Stimulated activated memory B cell treated with anti-CD40 and anti-IgM and Interleukin-4, amounts not matched to agents 10 μg/mL and 1 μg/mL and 100 μg/mL, for 72 hours (primary cell): ENCODE measurements around the gene NNMT.

ENCODE experiments used
- ATAC-seq: fragments of 150-1000 bp; cut with Tn5 transposase; 2 replicates; pipeline ENCODE4 v1.10.0; 2021
- H3K27ac Mint-ChIP-seq: one replicate; pipeline ENCODE4 v1.8.0; 2022; ENCODE audit warnings: mild to moderate bottlenecking, mixed read lengths
- H3K27me3 Mint-ChIP-seq: one replicate; pipeline ENCODE4 v1.8.0; 2022; ENCODE audit warnings: mixed read lengths
- H3K36me3 Mint-ChIP-seq: one replicate; pipeline ENCODE4 v1.8.0; 2022; ENCODE audit warnings: mixed read lengths
- H3K4me1 Mint-ChIP-seq: one replicate; pipeline ENCODE4 v1.8.0; 2022; ENCODE audit warnings: mixed read lengths
- H3K4me3 Mint-ChIP-seq: one replicate; pipeline ENCODE4 v1.8.0; 2022; ENCODE audit warnings: mild to moderate bottlenecking, moderate library complexity, mixed read lengths
- H3K9me3 Mint-ChIP-seq: one replicate; pipeline ENCODE4 v1.8.0; 2022; ENCODE audit warnings: mixed read lengths

NNMT gene

GRCh38 chr11:114287154-114287553 lies 9.0 kb upstream of the NNMT start:
- H3K4me3 Mint-ChIP-seq, result no peak overlapping the region
- no peaks in the 10 kb centered on the region for H3K4me1 Mint-ChIP-seq
- H3K27ac Mint-ChIP-seq, result no peak overlapping the region
- H3K9me3 Mint-ChIP-seq, result no peaks in the 10 kb centered on the region
- no peaks in the 10 kb centered on the region for H3K36me3 Mint-ChIP-seq
- H3K27me3 Mint-ChIP-seq, result no peaks in the 10 kb centered on the region
- ATAC-seq, result no peak

DNA sequence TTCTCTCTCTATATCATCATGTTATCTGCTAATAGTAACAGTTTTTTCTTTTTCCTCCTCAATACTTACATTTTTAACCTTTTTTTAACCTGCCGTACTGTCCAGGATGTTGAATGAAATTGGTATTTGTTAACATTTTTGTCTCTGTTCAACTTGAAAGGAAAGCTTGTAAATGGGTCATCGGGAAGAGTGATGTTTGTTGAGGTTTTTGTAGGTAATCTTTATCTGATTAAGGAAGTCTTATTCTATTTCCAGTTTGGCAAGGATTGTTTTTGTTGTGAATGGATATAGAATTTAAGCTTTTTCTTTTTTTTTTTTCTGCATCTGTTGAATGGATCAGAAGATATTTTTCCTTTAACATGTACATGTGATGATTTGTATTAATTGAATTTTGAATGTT lies 8.1 kb upstream of the NNMT start:
- no peak for ATAC-seq
- H3K9me3 Mint-ChIP-seq, result no peaks in the 10 kb centered on the region
- H3K27me3 Mint-ChIP-seq, result no peaks in the 10 kb centered on the region
- no peak overlapping the region for H3K27ac Mint-ChIP-seq
- H3K4me1 Mint-ChIP-seq, result no peaks in the 10 kb centered on the region
- H3K4me3 Mint-ChIP-seq, result no peak overlapping the region
- H3K36me3 Mint-ChIP-seq, result no peaks in the 10 kb centered on the region

DNA sequence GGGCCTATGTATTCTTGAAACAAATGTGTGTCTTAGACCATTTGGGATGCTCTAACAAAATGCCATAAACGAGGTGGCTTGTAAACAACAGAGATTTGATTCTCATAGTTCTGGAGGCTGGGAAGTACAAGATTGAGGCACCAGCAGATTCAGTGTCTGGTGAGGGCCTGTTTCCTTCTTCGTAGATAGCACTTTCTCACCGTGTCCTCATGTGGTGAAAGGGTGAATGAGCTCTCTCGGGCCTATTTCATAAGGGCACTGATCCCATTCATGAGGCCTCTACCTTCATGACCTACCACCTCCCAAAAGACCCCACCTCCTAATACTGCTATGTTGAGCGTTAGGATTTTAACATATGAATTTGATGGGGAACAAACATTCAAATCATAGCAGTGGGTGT lies 6.4 kb upstream of the NNMT start:
- H3K4me3 Mint-ChIP-seq, result no peak overlapping the region
- H3K36me3 Mint-ChIP-seq, result no peaks in the 10 kb centered on the region
- H3K9me3 Mint-ChIP-seq, result peaks cover 3% of the 10 kb centered on the region
- H3K27ac Mint-ChIP-seq, result no peak overlapping the region
- ATAC-seq, result no peak
- H3K4me1 Mint-ChIP-seq, result no peaks in the 10 kb centered on the region
- H3K27me3 Mint-ChIP-seq, result peaks cover 9% of the 10 kb centered on the region

GRCh38 chr11:114290503-114291235 lies 5.5 kb upstream of the NNMT start:
- ATAC-seq, result no peak
- peaks cover 3% of the 10 kb centered on the region for H3K9me3 Mint-ChIP-seq
- H3K4me1 Mint-ChIP-seq, result no peaks in the 10 kb centered on the region
- no peak overlapping the region for H3K27ac Mint-ChIP-seq
- peaks cover 11% of the 10 kb centered on the region for H3K27me3 Mint-ChIP-seq
- H3K4me3 Mint-ChIP-seq, result no peak overlapping the region
- no peaks in the 10 kb centered on the region for H3K36me3 Mint-ChIP-seq

DNA sequence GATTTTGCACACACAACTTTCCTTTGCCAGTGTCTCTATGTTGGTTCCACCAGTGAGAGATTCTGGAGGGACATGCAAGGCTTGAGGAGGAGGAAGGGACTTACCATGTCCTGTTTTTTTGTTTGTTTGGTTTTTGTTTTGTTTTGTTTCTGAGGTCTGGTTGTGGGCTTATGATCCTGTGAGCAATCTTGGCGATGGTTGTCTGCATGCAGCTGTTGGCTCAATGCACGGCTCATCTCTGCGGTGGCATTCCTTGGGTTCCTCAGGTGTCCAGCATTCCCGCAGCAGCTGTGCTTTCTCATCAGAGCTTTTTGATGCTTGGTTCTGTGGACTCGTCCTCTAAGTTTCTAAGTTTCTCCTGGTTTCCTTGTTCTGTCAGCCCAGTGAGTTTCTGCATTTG lies 4.8 kb upstream of the NNMT start:
- H3K27me3 Mint-ChIP-seq, result peaks cover 18% of the 10 kb centered on the region
- H3K4me3 Mint-ChIP-seq, result no peak overlapping the region
- H3K4me1 Mint-ChIP-seq, result no peaks in the 10 kb centered on the region
- no peak overlapping the region for H3K27ac Mint-ChIP-seq
- peaks cover 3% of the 10 kb centered on the region for H3K9me3 Mint-ChIP-seq
- H3K36me3 Mint-ChIP-seq, result no peaks in the 10 kb centered on the region
- ATAC-seq, result no peak

DNA sequence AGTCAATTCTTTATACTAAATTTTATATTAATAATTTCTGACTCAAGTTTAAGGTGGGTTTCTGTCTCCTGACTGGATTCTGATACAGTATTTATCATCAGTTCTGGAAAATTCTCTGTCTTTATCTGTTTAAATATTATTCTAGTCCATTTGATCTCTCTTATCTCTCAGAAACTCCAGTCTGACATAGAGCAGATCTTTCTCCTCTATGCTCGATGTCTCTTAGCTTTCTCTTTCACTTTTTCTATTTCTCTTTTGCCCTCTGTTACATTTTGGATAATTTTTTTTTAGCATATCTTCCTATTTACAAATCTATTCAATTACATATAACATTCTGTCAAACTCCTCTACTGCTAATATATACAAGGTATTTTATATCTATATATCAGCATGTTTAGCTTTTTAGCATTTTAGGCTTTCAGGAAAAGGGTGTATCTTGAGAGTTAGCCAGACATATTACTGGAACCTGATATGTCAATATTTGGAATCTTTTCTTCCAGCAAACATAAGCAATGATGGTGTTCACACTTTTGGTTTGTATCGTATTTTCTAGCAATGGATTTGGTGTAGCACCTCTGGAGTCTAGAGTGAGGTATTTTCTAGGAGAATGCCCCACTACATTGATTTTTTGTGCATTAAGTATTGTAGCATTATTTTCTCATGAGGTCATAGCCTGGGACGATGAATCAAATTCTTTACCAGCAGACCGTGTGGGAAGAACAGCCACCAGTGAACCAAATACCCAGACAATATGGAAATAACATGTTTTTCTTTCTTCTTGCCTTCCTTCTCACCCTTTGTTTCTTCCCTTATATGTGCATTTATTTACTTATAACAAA lies 4.1 kb upstream of the NNMT start:
- peaks cover 19% of the 10 kb centered on the region for H3K27me3 Mint-ChIP-seq
- no peaks in the 10 kb centered on the region for H3K4me1 Mint-ChIP-seq
- H3K9me3 Mint-ChIP-seq, result peaks cover 3% of the 10 kb centered on the region
- ATAC-seq, result no peak
- H3K36me3 Mint-ChIP-seq, result no peaks in the 10 kb centered on the region
- H3K27ac Mint-ChIP-seq, result no peak overlapping the region
- no peak overlapping the region for H3K4me3 Mint-ChIP-seq

GRCh38 chr11:114293201-114293711 lies 2.9 kb upstream of the NNMT start:
- Mint-ChIP-seq H3K36me3 (no peaks in the 10 kb centered on the region), H3K4me1 (no peaks in the 10 kb centered on the region), H3K4me3 (no peak overlapping the region), H3K27ac (no peak overlapping the region), H3K9me3 (peaks cover 3% of the 10 kb centered on the region), H3K27me3 (peaks cover 19% of the 10 kb centered on the region)
- ATAC-seq, result no peak

DNA sequence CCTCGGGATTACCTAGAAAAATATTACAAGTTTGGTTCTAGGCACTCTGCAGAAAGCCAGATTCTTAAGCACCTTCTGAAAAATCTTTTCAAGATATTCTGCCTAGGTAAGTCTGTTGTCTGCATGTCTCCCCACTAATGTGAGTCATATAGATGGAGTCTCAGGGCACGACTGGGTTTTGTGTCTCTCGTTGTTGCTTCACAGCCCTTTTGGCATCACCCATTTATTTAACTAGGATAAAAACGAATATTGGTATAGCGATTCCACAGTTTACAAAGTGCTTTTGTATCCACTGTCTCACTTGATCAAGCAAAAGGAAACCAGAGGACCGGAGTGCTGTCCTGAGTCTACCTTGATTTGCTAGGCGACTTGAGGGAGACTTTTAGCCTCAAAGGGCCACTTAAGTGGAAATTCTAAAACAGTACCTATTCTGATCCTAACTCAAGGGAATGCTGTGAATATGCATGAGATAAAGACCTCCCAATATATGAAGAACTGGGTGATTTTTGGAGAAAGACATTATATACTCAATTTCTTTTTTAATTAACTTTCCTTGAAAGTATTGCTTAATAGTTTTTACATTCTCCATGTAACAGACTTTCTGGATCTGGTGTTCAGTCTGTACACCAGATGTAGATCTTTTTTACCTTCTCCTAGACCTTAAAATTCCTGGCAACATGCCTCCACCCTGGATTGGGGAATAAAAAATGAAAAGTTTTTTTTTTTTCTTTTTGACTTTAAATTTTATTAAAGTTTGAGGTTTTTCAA lies 590 bp downstream of the NNMT start:
- no peaks in the 10 kb centered on the region for H3K4me1 Mint-ChIP-seq
- H3K36me3 Mint-ChIP-seq, result no peaks in the 10 kb centered on the region
- H3K9me3 Mint-ChIP-seq, result peaks cover 14% of the 10 kb centered on the region
- H3K4me3 Mint-ChIP-seq, result no peak overlapping the region
- peaks cover 36% of the 10 kb centered on the region for H3K27me3 Mint-ChIP-seq
- H3K27ac Mint-ChIP-seq, result no peak overlapping the region
- no peak for ATAC-seq

DNA sequence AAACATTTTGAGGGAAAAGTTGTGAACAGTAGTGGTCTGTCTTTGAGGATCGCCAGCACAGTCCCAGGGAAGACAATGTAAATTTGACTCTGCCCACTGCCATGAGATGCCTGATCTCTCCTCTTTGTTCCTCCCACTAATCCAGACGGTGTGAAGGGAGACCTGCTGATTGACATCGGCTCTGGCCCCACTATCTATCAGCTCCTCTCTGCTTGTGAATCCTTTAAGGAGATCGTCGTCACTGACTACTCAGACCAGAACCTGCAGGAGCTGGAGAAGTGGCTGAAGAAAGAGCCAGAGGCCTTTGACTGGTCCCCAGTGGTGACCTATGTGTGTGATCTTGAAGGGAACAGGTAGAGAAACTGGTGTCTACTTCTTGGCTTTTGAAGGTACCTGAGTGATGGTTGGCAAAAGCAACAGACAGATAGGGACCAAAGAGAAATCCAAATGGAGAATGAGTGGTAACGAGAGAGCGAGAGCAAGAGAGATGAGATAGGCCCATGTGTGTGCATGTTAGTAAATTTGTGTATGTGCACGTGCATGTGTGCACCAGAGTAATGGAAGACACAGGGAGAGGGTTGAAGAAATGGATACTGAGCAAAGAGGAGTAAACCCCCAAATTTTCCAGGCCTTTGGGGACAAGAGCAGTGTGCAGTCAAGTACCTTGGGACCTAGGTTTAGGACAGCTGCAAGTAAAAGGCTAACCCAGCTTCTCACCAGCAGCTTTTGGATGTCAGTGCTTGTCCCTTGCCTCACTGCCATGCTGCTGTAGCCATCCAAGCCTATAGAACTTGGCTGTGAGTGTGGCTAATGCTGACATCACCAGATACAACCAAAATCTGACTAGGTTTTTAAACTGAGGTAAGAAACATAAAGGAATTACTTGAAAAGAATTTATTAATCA lies 1.9 kb downstream of the NNMT start:
- no peak overlapping the region for H3K27ac Mint-ChIP-seq
- H3K27me3 Mint-ChIP-seq, result peaks cover 36% of the 10 kb centered on the region
- peaks cover 18% of the 10 kb centered on the region for H3K9me3 Mint-ChIP-seq
- ATAC-seq, result no peak
- no peaks in the 10 kb centered on the region for H3K36me3 Mint-ChIP-seq
- no peaks in the 10 kb centered on the region for H3K4me1 Mint-ChIP-seq
- H3K4me3 Mint-ChIP-seq, result no peak overlapping the region

DNA sequence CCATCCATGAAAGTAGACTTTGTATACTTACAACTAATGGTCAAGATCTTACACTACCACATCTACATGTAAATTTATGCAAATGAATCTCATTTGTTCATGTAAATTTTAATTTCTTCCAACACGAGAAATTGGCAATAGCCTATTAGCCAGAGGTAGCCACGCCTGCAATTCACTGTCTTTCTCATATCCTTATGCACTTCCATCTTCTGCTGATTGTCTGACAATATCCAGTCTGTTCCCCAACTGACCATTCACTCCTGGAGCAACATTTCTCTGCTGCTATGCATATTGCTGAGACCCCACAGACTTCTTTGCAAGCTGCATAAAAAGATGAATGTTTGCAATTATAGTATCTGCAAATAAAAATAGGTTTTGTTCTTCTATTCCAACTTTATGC lies 2.5 kb downstream of the NNMT start:
- H3K9me3 Mint-ChIP-seq, result peaks cover 17% of the 10 kb centered on the region
- H3K4me1 Mint-ChIP-seq, result no peaks in the 10 kb centered on the region
- H3K4me3 Mint-ChIP-seq, result no peak overlapping the region
- no peak for ATAC-seq
- no peak overlapping the region for H3K27ac Mint-ChIP-seq
- peaks cover 33% of the 10 kb centered on the region for H3K27me3 Mint-ChIP-seq
- H3K36me3 Mint-ChIP-seq, result no peaks in the 10 kb centered on the region

DNA sequence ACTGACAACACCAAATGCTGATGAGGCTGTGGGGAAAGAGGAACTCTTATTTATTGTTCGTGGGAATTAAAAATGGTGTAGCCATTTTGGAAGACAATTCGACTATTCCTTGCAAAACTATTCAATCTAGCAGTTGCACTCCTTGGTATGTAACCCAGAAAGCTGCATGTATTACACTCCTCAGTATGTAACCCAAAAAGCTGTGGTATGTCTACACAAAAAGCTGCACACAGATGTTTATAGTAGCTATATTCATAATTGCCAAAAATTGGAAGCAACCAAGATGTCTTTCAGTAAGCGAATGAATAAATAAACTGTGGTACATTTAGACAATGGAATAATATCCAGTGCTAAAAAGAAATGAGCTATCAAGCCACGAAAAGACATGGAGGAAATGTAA lies 4.9 kb downstream of the NNMT start:
- Mint-ChIP-seq H3K36me3 (no peaks in the 10 kb centered on the region), H3K4me1 (no peaks in the 10 kb centered on the region), H3K4me3 (no peak overlapping the region), H3K27me3 (peaks cover 27% of the 10 kb centered on the region), H3K27ac (no peak overlapping the region), H3K9me3 (peaks cover 15% of the 10 kb centered on the region)
- ATAC-seq, result no peak

GRCh38 chr11:114301927-114302326 lies 5.7 kb downstream of the NNMT start:
- Mint-ChIP-seq H3K27ac (no peak overlapping the region), H3K4me1 (no peaks in the 10 kb centered on the region), H3K4me3 (no peak overlapping the region), H3K27me3 (peaks cover 24% of the 10 kb centered on the region), H3K9me3 (peaks cover 15% of the 10 kb centered on the region), H3K36me3 (no peaks in the 10 kb centered on the region)
- ATAC-seq, result no peak

GRCh38 chr11:114302663-114303062 lies 6.5 kb downstream of the NNMT start:
- no peak for ATAC-seq
- no peak overlapping the region for H3K27ac Mint-ChIP-seq
- no peak overlapping the region for H3K4me3 Mint-ChIP-seq
- peaks cover 15% of the 10 kb centered on the region for H3K9me3 Mint-ChIP-seq
- peaks cover 31% of the 10 kb centered on the region for H3K27me3 Mint-ChIP-seq
- no peaks in the 10 kb centered on the region for H3K36me3 Mint-ChIP-seq
- no peaks in the 10 kb centered on the region for H3K4me1 Mint-ChIP-seq

DNA sequence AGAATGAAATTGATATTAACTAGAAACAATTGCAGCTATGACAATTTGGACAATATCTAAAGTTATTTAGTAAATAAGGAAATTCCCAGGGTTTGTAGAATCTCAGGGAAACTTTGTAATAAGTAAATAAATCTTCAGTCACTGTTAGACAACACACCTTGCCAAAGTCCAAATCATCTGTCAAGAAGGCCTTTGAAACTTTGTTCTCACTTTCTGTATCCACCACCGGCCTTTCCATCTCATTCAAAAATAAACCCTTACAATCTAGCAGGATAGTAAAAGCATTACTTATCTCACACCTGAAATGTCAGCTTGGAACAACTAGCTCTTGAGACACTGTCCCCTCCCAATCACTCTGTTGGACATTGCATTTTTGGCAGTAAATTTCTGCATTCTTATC lies 7.9 kb downstream of the NNMT start:
- ATAC-seq, result no peak
- H3K4me1 Mint-ChIP-seq, result no peaks in the 10 kb centered on the region
- H3K27me3 Mint-ChIP-seq, result peaks cover 42% of the 10 kb centered on the region
- H3K36me3 Mint-ChIP-seq, result no peaks in the 10 kb centered on the region
- no peak overlapping the region for H3K4me3 Mint-ChIP-seq
- H3K9me3 Mint-ChIP-seq, result peaks cover 15% of the 10 kb centered on the region
- no peak overlapping the region for H3K27ac Mint-ChIP-seq
